GM19468 (cell line): Measurements from ENCODE around the gene HLA-DQA2.
"Not testable (repeated sequence)": the region's sequence is repeated elsewhere in the genome, so short reads cannot be mapped to it uniquely, and the experiment has no call there.

Source experiments
- ATAC-seq: cut with Tn5 transposase; IDR thresholded peaks from one replicate; pipeline ENCODE4 v1.9.1; 2021; ENCODE audit warnings: mild to moderate bottlenecking, moderate library complexity, moderate number of reproducible peaks; ENCODE audit not compliant: unreplicated experiment; ENCODE audit errors: extremely low read depth

Gene HLA-DQA2

GRCh38 chr6:32741031-32741960, at the start of gene HLA-DQA2:
HLA-DQA2 (plus strand) TSS chr6:32741391; CDS start chr6:32741444, 53 bp downstream.
- no peak for ATAC-seq

- no peak for ATAC-seq
Observed at GRCh38 chr6:32692019-32692418, 49.2 kb upstream of the HLA-DQA2 start.

- no peak for ATAC-seq
Observed at GRCh38 chr6:32697031-32697430, 44.2 kb upstream of the HLA-DQA2 start.

GRCh38 chr6:32700391-32701040, 40.7 kb upstream of the HLA-DQA2 start:
- ATAC-seq: no peak

GRCh38 chr6:32703347-32703746, 37.8 kb upstream of the HLA-DQA2 start:
- ATAC-seq: no peak

- not testable (repeated sequence) for ATAC-seq
Observed at GRCh38 chr6:32705164-32705563, 36.0 kb upstream of the HLA-DQA2 start.

GRCh38 chr6:32709625-32710024, 31.6 kb upstream of the HLA-DQA2 start:
- ATAC-seq: no peak

GRCh38 chr6:32713241-32713640, 27.9 kb upstream of the HLA-DQA2 start:
- ATAC-seq: no peak

GRCh38 chr6:32716396-32716795, 24.8 kb upstream of the HLA-DQA2 start:
- no peak for ATAC-seq

- no peak for ATAC-seq
Observed at GRCh38 chr6:32718879-32719278, 22.3 kb upstream of the HLA-DQA2 start.

- no peak for ATAC-seq
Observed at GRCh38 chr6:32738126-32738525, 3.1 kb upstream of the HLA-DQA2 start.

GRCh38 chr6:32742374-32742773, 1.2 kb downstream of the HLA-DQA2 start:
- no peak for ATAC-seq

- ATAC-seq: no peak
Observed at GRCh38 chr6:32744776-32745175, 3.6 kb downstream of the HLA-DQA2 start.

GRCh38 chr6:32745649-32746048, 4.5 kb downstream of the HLA-DQA2 start:
- ATAC-seq: not testable (repeated sequence)

GRCh38 chr6:32752580-32752979, 11.4 kb downstream of the HLA-DQA2 start:
- no peak for ATAC-seq

- no peak for ATAC-seq
Observed at GRCh38 chr6:32759669-32760068, 18.5 kb downstream of the HLA-DQA2 start.

GRCh38 chr6:32761072-32761471, 19.9 kb downstream of the HLA-DQA2 start:
- ATAC-seq: no peak

GRCh38 chr6:32761548-32761947, 20.4 kb downstream of the HLA-DQA2 start:
- ATAC-seq: no peak

GRCh38 chr6:32763421-32763820, 22.2 kb downstream of the HLA-DQA2 start, which contains the start of gene HLA-DQB2:
HLA-DQB2 (minus strand) TSS chr6:32763532; CDS start chr6:32763470, 62 bp downstream.
- no peak for ATAC-seq

- no peak for ATAC-seq
Observed at GRCh38 chr6:32764048-32764447, 22.9 kb downstream of the HLA-DQA2 start.

GRCh38 chr6:32772656-32773055, 31.5 kb downstream of the HLA-DQA2 start:
- no peak for ATAC-seq
